BLaER1 (cell line): ENCODE results near the gene FAM241A.

ENCODE experiments used
- H3K27ac ChIP-seq: shearing (Covaris generic); formaldehyde crosslinking; 2 replicates; pipeline ENCODE4 v1.8.1; 2022
- H3K27me3 ChIP-seq: shearing (Covaris generic); formaldehyde crosslinking; 2 replicates; pipeline ENCODE4 v1.8.1; 2022
- H3K36me3 ChIP-seq: shearing (Covaris generic); formaldehyde crosslinking; 2 replicates; pipeline ENCODE4 v1.8.1; 2022
- H3K4me1 ChIP-seq: shearing (Covaris generic); formaldehyde crosslinking; 2 replicates; pipeline ENCODE4 v1.8.1; 2022
- H3K4me2 ChIP-seq: shearing (Covaris generic); formaldehyde crosslinking; 2 replicates; pipeline ENCODE4 v1.8.1; 2022
- H3K4me3 ChIP-seq: shearing (Covaris generic); formaldehyde crosslinking; 2 replicates; pipeline ENCODE4 v1.8.1; 2022
- H3K9ac ChIP-seq: shearing (Covaris generic); formaldehyde crosslinking; 2 replicates; pipeline ENCODE4 v1.8.1; 2022
- H3K9me3 ChIP-seq: shearing (Covaris generic); formaldehyde crosslinking; 2 replicates; pipeline ENCODE4 v1.8.1; 2022
- H4K20me1 ChIP-seq: shearing (Covaris generic); formaldehyde crosslinking; 2 replicates; pipeline ENCODE4 v1.8.1; 2022
- Cebpa-rat ChIP-seq: shearing (Covaris generic); IDR thresholded peaks from 2 replicates; pipeline ENCODE4 v1.8.1; 2022

Gene FAM241A

DNA sequence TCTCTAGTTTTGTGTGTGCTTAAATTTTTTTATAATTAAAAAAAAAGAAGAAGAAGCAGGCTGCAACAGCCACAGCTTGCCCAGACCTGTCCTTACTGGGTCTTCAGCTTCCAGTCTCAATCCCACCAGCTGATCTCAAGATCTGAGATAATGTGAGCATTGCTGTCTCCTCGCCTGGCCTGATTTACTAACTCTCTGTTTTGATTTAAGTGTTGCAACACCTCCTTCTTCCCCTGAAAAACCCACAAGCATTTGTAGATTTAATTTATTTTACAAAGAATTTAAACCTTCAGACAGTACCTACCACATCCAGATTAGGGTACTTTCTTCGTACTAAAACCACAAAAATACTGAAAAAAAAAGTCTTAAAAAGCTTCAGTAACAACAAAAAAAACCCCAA, 38.0 kb downstream of the FAM241A start:
- H3K27ac ChIP-seq = no peak overlapping the region
- H3K36me3 ChIP-seq = peaks cover 32% of the 10 kb centered on the region
- no peak overlapping the region for H3K4me2 ChIP-seq
- no peak overlapping the region for H3K4me3 ChIP-seq
- no peak for TF ChIP-seq Cebpa-rat
- no peaks in the 10 kb centered on the region for H3K4me1 ChIP-seq
- no peaks in the 10 kb centered on the region for H3K9me3 ChIP-seq
- H4K20me1 ChIP-seq = no peaks in the 10 kb centered on the region
- H3K27me3 ChIP-seq = no peaks in the 10 kb centered on the region
- no peak overlapping the region for H3K9ac ChIP-seq

DNA sequence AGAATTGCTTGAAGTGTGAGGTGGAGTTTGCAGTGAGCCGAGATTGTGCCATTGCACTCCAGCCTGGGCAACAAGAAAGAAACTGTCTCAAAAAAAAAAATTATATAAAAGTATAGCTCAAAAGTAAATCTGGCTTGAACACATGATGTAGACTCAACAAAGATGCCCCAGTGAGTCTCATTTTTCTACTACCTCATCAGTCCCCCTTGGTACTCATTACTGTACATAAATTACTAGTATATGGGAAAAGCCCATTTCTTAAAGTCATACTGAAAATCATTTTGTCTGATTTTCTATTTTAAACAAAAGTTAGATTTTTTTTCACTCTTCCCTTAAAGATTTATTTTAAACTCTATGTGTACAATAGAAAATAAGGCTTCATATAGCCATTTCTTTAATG, 39.2 kb downstream of the FAM241A start:
- no peaks in the 10 kb centered on the region for H3K4me1 ChIP-seq
- H3K36me3 ChIP-seq = peaks cover 39% of the 10 kb centered on the region
- TF ChIP-seq Cebpa-rat = no peak
- no peaks in the 10 kb centered on the region for H3K9me3 ChIP-seq
- no peak overlapping the region for H3K27ac ChIP-seq
- H3K4me3 ChIP-seq = no peak overlapping the region
- no peak overlapping the region for H3K4me2 ChIP-seq
- H3K27me3 ChIP-seq = no peaks in the 10 kb centered on the region
- H4K20me1 ChIP-seq = no peaks in the 10 kb centered on the region
- H3K9ac ChIP-seq = no peak overlapping the region

DNA sequence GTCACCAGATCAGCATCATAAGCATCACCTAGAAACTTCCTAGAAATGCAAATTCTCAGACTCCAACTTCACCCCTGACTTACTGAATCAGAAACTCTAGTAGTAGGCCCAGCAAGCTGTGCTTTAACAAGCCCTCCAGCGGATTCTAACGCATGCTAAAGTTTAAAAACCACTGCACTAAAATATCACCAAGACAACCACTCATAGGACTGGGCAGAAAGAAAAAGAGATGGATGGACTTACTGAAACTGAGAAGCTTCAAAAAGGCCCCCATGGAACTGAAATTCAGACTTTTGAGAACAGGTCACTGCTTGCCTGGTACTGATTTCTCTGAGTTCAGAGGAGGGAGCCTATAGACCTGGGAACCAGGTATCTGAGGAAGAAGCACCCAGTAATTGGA, 40.1 kb downstream of the FAM241A start:
- Histone ChIP-seq H3K36me3 (peaks cover 46% of the 10 kb centered on the region), H3K4me2 (no peak overlapping the region), H3K9me3 (no peaks in the 10 kb centered on the region), H3K4me1 (no peaks in the 10 kb centered on the region), H4K20me1 (no peaks in the 10 kb centered on the region), H3K4me3 (no peak overlapping the region), H3K27ac (no peak overlapping the region), H3K27me3 (no peaks in the 10 kb centered on the region), H3K9ac (no peak overlapping the region)
- TF ChIP-seq Cebpa-rat = no peak

DNA sequence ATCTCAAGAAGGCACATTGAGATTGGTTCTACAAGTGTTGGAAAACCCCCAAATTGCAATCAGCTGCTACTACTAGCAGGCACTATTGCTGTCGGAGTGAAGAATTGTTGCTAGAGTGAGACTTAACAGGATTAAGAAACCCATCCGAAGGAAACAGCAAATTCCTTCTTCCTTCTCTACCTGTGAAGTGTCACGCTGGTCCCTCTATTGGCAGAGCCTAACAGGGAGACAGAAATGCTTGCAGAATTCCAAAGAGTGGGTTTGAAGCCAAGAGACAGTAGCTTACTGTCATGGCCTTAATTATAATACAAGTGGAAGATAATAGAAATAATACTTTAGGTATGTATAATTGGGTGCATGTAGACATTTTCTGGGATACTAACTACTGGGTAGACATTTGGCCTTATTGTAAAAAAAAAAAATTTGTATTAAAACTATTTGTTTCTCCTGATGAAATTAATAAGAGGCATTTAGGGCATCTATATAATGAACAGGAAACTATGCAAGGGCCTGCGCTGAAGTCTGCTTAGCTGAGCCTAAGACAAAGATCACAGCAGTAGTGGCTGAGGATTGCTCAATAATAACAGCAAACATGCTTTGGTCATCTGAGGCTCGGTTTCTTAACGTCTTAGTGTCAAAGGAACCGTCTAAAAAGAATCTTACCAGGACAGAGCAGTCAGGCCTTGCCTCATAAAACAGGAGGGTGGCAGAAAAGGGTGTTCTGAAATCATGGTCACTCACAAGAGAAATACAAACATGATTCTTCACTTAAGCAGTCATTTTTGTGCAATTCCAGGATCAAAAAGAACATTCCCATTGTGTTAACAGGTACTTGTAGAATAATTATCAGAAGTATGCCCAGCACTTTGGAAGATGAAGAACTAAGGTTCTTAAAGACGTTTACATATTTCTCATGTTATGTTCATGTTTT, 40.8 kb downstream of the FAM241A start:
- no peak overlapping the region for H3K27ac ChIP-seq

DNA sequence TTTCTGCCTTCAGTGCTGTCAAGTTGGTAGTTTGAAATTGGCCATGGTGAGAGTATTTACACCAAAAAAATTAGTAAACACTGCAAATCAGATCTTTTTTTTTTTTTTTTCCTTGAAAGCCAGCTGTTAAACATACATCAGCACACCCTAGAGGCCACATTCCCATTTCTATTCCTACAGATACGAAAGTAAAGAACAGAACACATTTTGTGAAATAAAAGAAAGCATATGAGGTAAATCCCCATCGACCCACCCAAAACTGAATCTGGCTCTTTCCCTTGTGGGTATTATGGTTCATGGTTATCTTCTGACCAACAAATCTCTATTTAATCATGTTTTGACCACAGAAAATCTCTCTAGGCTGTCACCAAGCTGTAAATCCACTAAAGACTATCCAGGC, 44.5 kb downstream of the FAM241A start:
- Histone ChIP-seq H3K27ac (no peak overlapping the region), H3K9me3 (peaks cover 5% of the 10 kb centered on the region; the same call in 1 of the 2 replicates), H3K4me3 (no peak overlapping the region), H3K27me3 (no peaks in the 10 kb centered on the region), H3K4me1 (no peaks in the 10 kb centered on the region), H3K9ac (no peak overlapping the region), H4K20me1 (no peaks in the 10 kb centered on the region), H3K4me2 (no peak overlapping the region), H3K36me3 (peaks cover 47% of the 10 kb centered on the region)
- TF ChIP-seq Cebpa-rat = no peak

More for the DNA sequence above, 40.8 kb downstream of the FAM241A start:
- no peak overlapping the region for H3K4me3 ChIP-seq
- H3K27me3 ChIP-seq = no peaks in the 10 kb centered on the region
- no peak overlapping the region for H3K4me2 ChIP-seq
- H3K9me3 ChIP-seq = no peaks in the 10 kb centered on the region
- no peaks in the 10 kb centered on the region for H4K20me1 ChIP-seq
- peaks cover 46% of the 10 kb centered on the region for H3K36me3 ChIP-seq
- no peak for TF ChIP-seq Cebpa-rat
- H3K4me1 ChIP-seq = no peaks in the 10 kb centered on the region
- H3K9ac ChIP-seq = no peak overlapping the region

DNA sequence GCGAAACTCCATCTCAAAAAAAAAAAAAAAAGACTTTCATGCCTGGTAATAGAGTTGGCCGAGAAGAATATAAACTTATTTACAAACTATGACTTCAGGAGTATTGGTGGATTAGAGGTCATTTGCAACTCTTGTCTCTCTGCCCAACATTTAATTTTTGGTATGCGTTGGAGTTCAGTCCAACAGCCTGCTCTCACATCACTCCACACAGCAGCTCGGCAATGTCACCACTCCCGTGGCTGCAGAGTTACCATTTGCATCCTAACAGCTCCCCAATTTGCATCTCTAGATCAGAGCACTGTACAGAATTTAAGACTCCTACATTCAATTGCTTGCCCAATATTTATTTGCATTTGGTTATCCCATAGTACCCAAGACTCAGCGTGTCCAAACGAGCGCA, 45.4 kb downstream of the FAM241A start:
- no peaks in the 10 kb centered on the region for H3K4me1 ChIP-seq
- H3K27me3 ChIP-seq = no peaks in the 10 kb centered on the region
- no peak for TF ChIP-seq Cebpa-rat
- no peaks in the 10 kb centered on the region for H4K20me1 ChIP-seq
- no peak overlapping the region for H3K9ac ChIP-seq
- H3K27ac ChIP-seq = no peak overlapping the region
- no peak overlapping the region for H3K4me2 ChIP-seq
- H3K4me3 ChIP-seq = no peak overlapping the region
- peaks cover 5% of the 10 kb centered on the region; the same call in 1 of the 2 replicates for H3K9me3 ChIP-seq
- peaks cover 49% of the 10 kb centered on the region for H3K36me3 ChIP-seq

DNA sequence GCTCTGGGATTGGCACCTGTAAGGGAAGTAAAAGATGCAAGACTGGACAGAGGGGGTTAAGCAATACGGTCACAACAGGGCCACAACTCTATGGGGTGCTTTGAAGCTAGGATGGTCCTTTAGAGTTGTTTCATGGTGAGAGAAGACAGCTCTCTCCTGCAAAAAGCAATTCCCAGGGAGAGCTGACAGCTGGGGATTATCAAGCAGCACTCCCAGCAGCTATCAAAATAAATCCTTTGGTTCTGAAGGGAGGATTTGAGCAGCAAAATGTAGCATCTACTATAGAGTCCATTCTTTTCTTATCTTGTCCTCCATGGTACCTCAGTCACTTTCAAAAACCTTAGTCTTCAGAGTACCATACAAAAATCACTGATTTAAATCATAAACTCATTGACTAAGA, 51.2 kb downstream of the FAM241A start:
- Histone ChIP-seq H3K9ac (no peak overlapping the region), H3K4me3 (no peak overlapping the region), H3K27me3 (no peaks in the 10 kb centered on the region), H3K4me1 (no peaks in the 10 kb centered on the region), H4K20me1 (no peaks in the 10 kb centered on the region), H3K9me3 (peaks cover 4% of the 10 kb centered on the region; the same call in 1 of the 2 replicates), H3K4me2 (no peak overlapping the region), H3K36me3 (peaks cover 13% of the 10 kb centered on the region), H3K27ac (no peak overlapping the region)
- no peak for TF ChIP-seq Cebpa-rat

DNA sequence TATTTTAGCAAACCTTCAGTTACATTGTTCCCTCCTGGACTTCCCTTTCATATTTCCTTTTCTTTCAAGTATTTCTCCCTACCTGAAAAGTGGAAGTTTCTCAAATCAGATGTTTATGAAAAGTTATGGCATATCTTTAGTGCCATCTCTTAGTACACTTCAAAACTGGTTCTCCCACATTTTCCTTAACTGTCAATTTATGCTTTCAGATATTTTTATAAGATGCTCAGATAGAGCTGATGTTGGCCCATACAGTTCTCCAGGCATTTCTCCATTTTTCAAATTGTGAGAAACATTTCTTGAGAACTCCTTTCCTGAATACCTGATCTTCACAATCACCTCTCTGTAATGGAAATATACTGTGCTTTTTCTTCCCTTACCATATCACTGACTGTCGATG, 53.8 kb downstream of the FAM241A start:
- Histone ChIP-seq H3K9me3 (no peaks in the 10 kb centered on the region), H3K27me3 (no peaks in the 10 kb centered on the region), H3K27ac (no peak overlapping the region), H4K20me1 (no peaks in the 10 kb centered on the region), H3K4me2 (no peak overlapping the region), H3K4me1 (no peaks in the 10 kb centered on the region), H3K9ac (no peak overlapping the region), H3K4me3 (no peak overlapping the region), H3K36me3 (peaks cover 8% of the 10 kb centered on the region; the same call in 1 of the 2 replicates)
- TF ChIP-seq Cebpa-rat = no peak

DNA sequence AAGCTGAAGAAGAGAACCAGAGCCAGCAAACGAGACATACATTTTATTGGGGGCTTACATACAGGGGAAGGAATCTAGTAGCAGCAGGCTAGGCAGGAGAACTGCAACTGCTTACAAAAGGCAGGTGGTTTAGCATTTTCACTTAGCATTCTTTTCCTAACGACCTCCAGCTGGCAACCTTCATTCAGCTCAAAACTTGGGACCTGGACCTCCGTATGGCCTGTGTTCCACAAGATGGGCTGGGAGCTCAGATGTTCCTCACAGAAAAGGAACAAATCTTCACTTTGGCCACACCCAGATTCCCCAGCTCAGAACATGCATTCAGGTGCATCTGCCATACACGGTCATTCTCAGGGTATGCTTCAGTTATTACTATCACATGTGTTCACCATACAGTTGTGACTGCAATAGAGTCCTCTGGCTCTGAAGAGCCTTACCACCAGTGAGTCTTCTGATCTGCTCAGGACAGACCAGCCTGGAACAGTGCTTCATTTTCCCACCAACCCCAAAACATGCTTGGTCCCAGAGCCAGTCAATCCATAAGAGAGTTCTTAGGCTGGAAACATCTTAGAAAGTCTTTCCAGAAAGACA, 56.8 kb downstream of the FAM241A start:
- Histone ChIP-seq H3K9ac (no peak overlapping the region), H3K4me3 (no peak overlapping the region), H3K9me3 (no peaks in the 10 kb centered on the region), H3K36me3 (no peaks in the 10 kb centered on the region), H4K20me1 (no peaks in the 10 kb centered on the region), H3K27me3 (no peaks in the 10 kb centered on the region), H3K4me1 (no peaks in the 10 kb centered on the region), H3K4me2 (no peak overlapping the region), H3K27ac (no peak overlapping the region)
- no peak for TF ChIP-seq Cebpa-rat

DNA sequence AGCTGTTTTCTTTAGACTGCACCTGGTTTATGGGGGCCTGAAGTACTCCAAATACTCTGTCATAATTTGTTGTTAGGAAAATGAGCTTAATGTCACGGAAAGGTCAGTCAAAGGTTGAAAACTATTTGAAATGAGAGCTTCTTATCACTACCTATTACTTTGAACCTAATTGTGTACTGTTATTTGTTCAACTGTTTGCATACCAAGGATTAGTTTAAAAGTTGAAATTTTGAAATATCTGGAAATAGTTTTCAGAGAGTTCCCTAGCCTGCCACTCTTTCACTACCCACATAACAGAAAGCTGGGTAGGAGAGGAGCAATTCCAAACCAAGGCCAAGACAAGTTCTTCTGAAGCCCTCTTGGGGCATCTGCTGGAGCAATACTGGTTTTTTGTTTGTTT, 58.3 kb downstream of the FAM241A start:
- H3K9ac ChIP-seq = no peak overlapping the region
- TF ChIP-seq Cebpa-rat = no peak
- no peak overlapping the region for H3K27ac ChIP-seq
- H3K4me1 ChIP-seq = no peaks in the 10 kb centered on the region
- no peak overlapping the region for H3K4me3 ChIP-seq
- no peaks in the 10 kb centered on the region for H3K36me3 ChIP-seq
- no peaks in the 10 kb centered on the region for H4K20me1 ChIP-seq
- no peaks in the 10 kb centered on the region for H3K9me3 ChIP-seq
- no peaks in the 10 kb centered on the region for H3K27me3 ChIP-seq
- no peak overlapping the region for H3K4me2 ChIP-seq
